Measurements from ENCODE around the gene KCNQ1OT1. TPM values are rescaled to one million over a fixed set of nuclear protein-coding genes. Genes with fewer than 3 reads are reported as not detected.

KCNQ1OT1 gene
- total RNA-seq, 1 experiment from 2014 or later: 1.2 TPM

GRCh38 chr11:2732940-2733628 is 33.3 kb upstream of the KCNQ1OT1 start:
- Histone ChIP-seq H3K23me2 (ENCODE audit: insufficient read length, low read depth, low read length, poor library complexity, severe bottlenecking) (no peaks in the 10 kb centered on the region), H2AK5ac (ENCODE audit: insufficient read length, low read length) (no peak overlapping the region), H2BK15ac (ENCODE audit: low read depth, low read length) (no peak overlapping the region; the same call in 1 of the 2 replicates), H4K91ac (ENCODE audit: insufficient read length, low read depth, low read length) (no peak overlapping the region), H2BK12ac (ENCODE audit: insufficient read length, low read depth, low read length) (no peak overlapping the region), H3K18ac (ENCODE audit: insufficient read length, low read depth, low read length) (no peak overlapping the region), H2BK5ac (ENCODE audit: insufficient read length, low read length) (no peak overlapping the region), H4K20me1 (ENCODE audit: control insufficient read depth, insufficient read depth, insufficient read length) (no peaks in the 10 kb centered on the region), H3K9ac (ENCODE audit: extremely low read depth, insufficient read length, low read length) (no peak overlapping the region), H2BK120ac (ENCODE audit: low read depth, low read length, poor library complexity, severe bottlenecking) (no peak overlapping the region), H3K14ac (ENCODE audit: insufficient read depth, low read length) (no peak overlapping the region), H3K79me2 (ENCODE audit: insufficient read depth, low read length) (no peaks in the 10 kb centered on the region), H3K27ac (ENCODE audit: insufficient read length, low read depth, low read length) (no peak overlapping the region), H3K9me3 (ENCODE audit: control insufficient read depth, low read depth, low read length) (no peaks in the 10 kb centered on the region), H2BK20ac (ENCODE audit: low read depth, low read length, poor library complexity, severe bottlenecking) (no peak overlapping the region), H3T11ph (ENCODE audit: low read length) (no peak overlapping the region), H3K4me2 (ENCODE audit: insufficient read depth, insufficient read length, low read length) (no peak overlapping the region), H4K5ac (ENCODE audit: insufficient read length, low read depth, low read length) (no peak overlapping the region), H3K23ac (ENCODE audit: insufficient read length, low read depth, low read length) (no peak overlapping the region), H2AFZ (ENCODE audit: low read length) (no peak overlapping the region), H3K4ac (ENCODE audit: low read depth, low read length) (no peak overlapping the region), H3K27me3 (ENCODE audit: insufficient read depth, low read length) (no peaks in the 10 kb centered on the region; the same call in 1 of the 2 replicates), H3K4me1 (ENCODE audit: insufficient read depth, low read length) (no peaks in the 10 kb centered on the region), H3K56ac (ENCODE audit: insufficient read length, low read depth, low read length) (no peak overlapping the region), H4K8ac (replicated peaks; ENCODE audit: insufficient read length, low read depth, low read length) (no peak overlapping the region), H3K79me1 (ENCODE audit: insufficient read depth, low read depth, low read length, poor library complexity, severe bottlenecking) (no peaks in the 10 kb centered on the region)
- no peak for TF ChIP-seq CTCF (conservative IDR thresholded peaks at IDR 0.05)
- Mint-ChIP-seq H3K4me3 (no peak overlapping the region), H3K4me1 (peaks cover 0 to 10% of the 10 kb centered on the region in 2 experiments; a peak in 2 of 4 replicates), H3K36me3 (ENCODE audit: insufficient read depth in 1 of 3, low read depth in 3 of 3) (no peaks in the 10 kb centered on the region; a peak in 1 of 7 replicates), H3K9me3 (no peaks in the 10 kb centered on the region), H3K27ac (no peak overlapping the region), H3K27me3 (ENCODE audit: low read depth) (peaks cover 95% of the 10 kb centered on the region)
- no peak for DNase-seq
- WGBS (ENCODE audit: extremely low coverage, insufficient read length, low lambda C conversion rate): no CpG with 5 or more reads among the region's 12 CpGs
